GM18861 (cell line): ENCODE data around the gene AMBRA1.

Experiments used
- ATAC-seq: cut with Tn5 transposase; IDR thresholded peaks from one replicate; pipeline ENCODE4 v1.9.1; 2021; ENCODE audit not compliant: unreplicated experiment

The AMBRA1 gene

GRCh38 chr11:46359953-46360352, 233.9 kb downstream of the AMBRA1 start:
- no peak for ATAC-seq

GRCh38 chr11:46357483-46357936, 236.3 kb downstream of the AMBRA1 start:
- ATAC-seq: no peak

- ATAC-seq: no peak
Observed at GRCh38 chr11:46356924-46357482, 236.8 kb downstream of the AMBRA1 start.

GRCh38 chr11:46353698-46354097, 240.1 kb downstream of the AMBRA1 start:
- no peak for ATAC-seq

- no peak for ATAC-seq
Observed at GRCh38 chr11:46352063-46352841, 241.6 kb downstream of the AMBRA1 start.

GRCh38 chr11:46351606-46352005, 242.2 kb downstream of the AMBRA1 start:
- no peak for ATAC-seq

GRCh38 chr11:46351148-46351547, 242.7 kb downstream of the AMBRA1 start:
- ATAC-seq: no peak

GRCh38 chr11:46350695-46351094, 243.1 kb downstream of the AMBRA1 start:
- ATAC-seq: no peak

GRCh38 chr11:46348566-46349401, 245.0 kb downstream of the AMBRA1 start:
- no peak for ATAC-seq

GRCh38 chr11:46347637-46348311, 246.0 kb downstream of the AMBRA1 start:
- peak; percentile 2 for ATAC-seq

GRCh38 chr11:46346886-46347636, 246.8 kb downstream of the AMBRA1 start, which contains the start of gene DGKZ:
Gene DGKZ (plus strand): TSS chr11:46347463. CDS start chr11:46347660, 197 bp downstream.
- peak; percentile 58 for ATAC-seq
